Measurements from ENCODE around the gene NPC1. TPM values are rescaled to one million over a fixed set of nuclear protein-coding genes. Genes with fewer than 3 reads are reported as not detected.

The NPC1 gene
- total RNA-seq, 6 experiments from 2014 or later = 25.4 to 46.2 (median 34.3) TPM

GRCh38 chr18:23592911-23593310 is 6.6 kb upstream of the NPC1 start:
- H3K27ac Mint-ChIP-seq = peak overlapping the region; percentile 93
- peaks cover 38% of the 10 kb centered on the region for H3K4me1 Mint-ChIP-seq (ENCODE audit: low read depth)

GRCh38 chr18:23591011-23591410 is 4.7 kb upstream of the NPC1 start:
- Mint-ChIP-seq H3K9me3 (no peaks in the 10 kb centered on the region), H3K27ac (peak overlapping the region; percentile 57; the same call in 1 of the 2 replicates), H3K27me3 (ENCODE audit: insufficient read depth) (no peaks in the 10 kb centered on the region), H3K36me3 (ENCODE audit: low read depth) (0 out of 2 replicates have a peak, but pooled peaks cover 4% of the 10 kb centered on the region), H3K4me3 (peak overlapping the region; percentile 31; the same call in 1 of the 2 replicates), H3K4me1 (ENCODE audit: low read depth) (peaks cover 46% of the 10 kb centered on the region)
- no peak for TF ChIP-seq CTCF (IDR thresholded peaks at IDR 0.05)
- peak; percentile 20 for DNase-seq

More at GRCh38 chr18:23592911-23593310, 6.6 kb upstream of the NPC1 start:
- no peak overlapping the region for H3K4me3 Mint-ChIP-seq
- no peaks in the 10 kb centered on the region for H3K9me3 Mint-ChIP-seq
- DNase-seq = no peak
- peaks cover 1% of the 10 kb centered on the region for H3K27me3 Mint-ChIP-seq (ENCODE audit: insufficient read depth)
- TF ChIP-seq CTCF (IDR thresholded peaks at IDR 0.05) = no peak
- 0 out of 2 replicates have a peak, but pooled peaks cover 4% of the 10 kb centered on the region for H3K36me3 Mint-ChIP-seq (ENCODE audit: low read depth)

GRCh38 chr18:23588836-23589560 is 2.7 kb upstream of the NPC1 start:
- TF ChIP-seq CTCF (IDR thresholded peaks at IDR 0.05) = no peak
- Mint-ChIP-seq H3K4me1 (ENCODE audit: low read depth) (peaks cover 55% of the 10 kb centered on the region), H3K9me3 (no peaks in the 10 kb centered on the region), H3K36me3 (ENCODE audit: low read depth) (peaks cover 5% of the 10 kb centered on the region; the same call in 1 of the 2 replicates), H3K27ac (no peak overlapping the region), H3K4me3 (no peak overlapping the region), H3K27me3 (ENCODE audit: insufficient read depth) (no peaks in the 10 kb centered on the region)
- DNase-seq = no peak

- H3K27ac Mint-ChIP-seq = peak overlapping the region; percentile 98
- peaks cover 9% of the 10 kb centered on the region for H3K36me3 Mint-ChIP-seq (ENCODE audit: low read depth)
- H3K4me3 Mint-ChIP-seq = peak overlapping the region; percentile 91
- no peak for DNase-seq
- H3K27me3 Mint-ChIP-seq (ENCODE audit: insufficient read depth) = no peaks in the 10 kb centered on the region
- H3K4me1 Mint-ChIP-seq (ENCODE audit: low read depth) = peaks cover 56% of the 10 kb centered on the region
- H3K9me3 Mint-ChIP-seq = no peaks in the 10 kb centered on the region
- TF ChIP-seq CTCF (IDR thresholded peaks at IDR 0.05) = peak; percentile 61
Measured at GRCh38 chr18:23587220-23587642, 925 bp upstream of the NPC1 start.

- peaks cover 16% of the 10 kb centered on the region for H3K36me3 Mint-ChIP-seq (ENCODE audit: low read depth)
- DNase-seq = no peak
Measured at GRCh38 chr18:23585897-23586248, 433 bp downstream of the NPC1 start.

More at GRCh38 chr18:23585897-23586248, 433 bp downstream of the NPC1 start:
- peak overlapping the region; percentile 91 for H3K4me3 Mint-ChIP-seq
- peak overlapping the region; percentile 98 for H3K27ac Mint-ChIP-seq
- H3K4me1 Mint-ChIP-seq (ENCODE audit: low read depth) = peaks cover 58% of the 10 kb centered on the region
- TF ChIP-seq CTCF (IDR thresholded peaks at IDR 0.05) = no peak
- H3K27me3 Mint-ChIP-seq (ENCODE audit: insufficient read depth) = no peaks in the 10 kb centered on the region
- H3K9me3 Mint-ChIP-seq = no peaks in the 10 kb centered on the region

Measured in HFFc6 (cell line).